ENCODE data around the gene MAD1L1.

- TF ChIP-seq CTCF (IDR thresholded peaks at IDR 0.05 in 2 of 3, conservative IDR thresholded peaks at IDR 0.05 in 1 of 3; ENCODE audit: borderline replicate concordance in 1 of 3, insufficient read depth in 1 of 3, low read depth in 2 of 3, low read length in 2 of 3) (no peak), CBX3 (IDR thresholded peaks at IDR 0.05; ENCODE audit: low read depth) (no peak), EZH2 (IDR thresholded peaks at IDR 0.05) (no peak), JUND (IDR thresholded peaks at IDR 0.05) (no peak), POLR2AphosphoS5 (IDR thresholded peaks at IDR 0.05; ENCODE audit: low read depth, low read length) (no peak), MAX (IDR thresholded peaks at IDR 0.05) (no peak), EZH2phosphoT487 (IDR thresholded peaks at IDR 0.05; ENCODE audit: borderline replicate concordance) (no peak), RAD21 (IDR thresholded peaks at IDR 0.05; ENCODE audit: low read depth) (no peak), ZBTB33 (IDR thresholded peaks at IDR 0.05; ENCODE audit: extremely low read depth, insufficient replicate concordance, low read length) (no peak), POLR2A (IDR thresholded peaks at IDR 0.05; ENCODE audit: borderline replicate concordance, extremely low read depth, insufficient read depth, insufficient read length) (no peak), ELF1 (IDR thresholded peaks at IDR 0.05; ENCODE audit: borderline replicate concordance, low read depth) (no peak)
These were observed 30.4 kb downstream of the MAD1L1 start for GRCh38 chr7:2202361-2202761.
